HCT116 (cell line): ENCODE results near the gene HMGCS2. TPM values are rescaled to one million over a fixed set of nuclear protein-coding genes. Genes with fewer than 3 reads are reported as not detected.

ENCODE experiments used
- ATAC-seq: fragments of 200-7000 bp; cut with Tn5 transposase; 2 replicates; pipeline ENCODE4 v1.9.1; 2020; ENCODE audit warnings: mild to moderate bottlenecking, moderate library complexity
- BruUV-seq: library from RNA; stranded (reverse); fragments of 400-500 nt; replicated peaks from 2 replicates; lab custom pipeline; 2021; lab: Mats Ljungman, UMichigan
- CTCF ChIA-PET: fragments of 300-600 bp; sonication (Branson Sonifier 250); formaldehyde crosslinking; loops from one replicate; lab custom pipeline; 2021; ENCODE audit warnings: antibody characterized with exemption; lab: Charles Lee
- POLR2A ChIA-PET: fragments of 300-600, 350-600 bp; sonication (Branson Sonifier 250); formaldehyde crosslinking; loops from one replicate; lab custom pipeline; 2021; ENCODE audit warnings: antibody characterized with exemption; lab: Charles Lee
- RAD21 ChIA-PET, 2 experiments: fragments of 300-600 bp; sonication (Branson Sonifier 250); formaldehyde crosslinking; loops; one replicate each; lab custom pipeline; 2023; ENCODE audit warnings: low total read pairs in 2 of 2; ENCODE audit not compliant: uncharacterized antibody in 2 of 2, unreplicated experiment in 2 of 2, low non-redundant PET in 1 of 2; lab: Charles Lee
- DNase-seq: peaks from one replicate; pipeline ENCODE4 v3.0.0-alpha.2; 2010; ENCODE audit warnings: low read depth, low spot score
- H2AFZ ChIP-seq: fragments of 200-600 bp; shearing (Covaris generic), sonication (generic); 2 replicates; pipeline ENCODE4 v1.6.1; 2017; ENCODE audit warnings: low read depth, mixed run types, mixed read lengths, antibody characterized with exemption, low read length; ENCODE audit not compliant: poor library complexity, severe bottlenecking
- H3K27ac ChIP-seq: 2 replicates; pipeline ENCODE4 v1.5.1; 2012; ENCODE audit warnings: low read depth, low read length
- H3K27me3 ChIP-seq: fragments of 200-600 bp; sonication (generic); 2 replicates; pipeline ENCODE4 v1.6.1; 2016; ENCODE audit warnings: mixed run types, low read length, mixed read lengths; ENCODE audit not compliant: insufficient read depth
- H3K36me3 ChIP-seq, 2 experiments: fragments of 200-500 bp in 1 of 2; fragments of 200-600 bp in 1 of 2; sonication (Bioruptor generic) in 1 of 2; sonication (generic) in 1 of 2; 2 replicates each; pipeline versions ENCODE4 v1.5.1 to v1.6.1; 2014 to 2016; ENCODE audit warnings: low read length in 2 of 2, inconsistent platforms in 1 of 2, mixed read lengths in 1 of 2, mixed run types in 1 of 2; ENCODE audit not compliant: insufficient read depth in 2 of 2, control insufficient read depth in 1 of 2
- H3K4me1 ChIP-seq, 2 experiments: fragments of 200-600 bp in 1 of 2; sonication (generic) in 1 of 2; 2 replicates each; pipeline versions ENCODE4 v1.5.1 to v1.6.1; 2012 to 2017; ENCODE audit warnings: low read length in 2 of 2, inconsistent platforms in 1 of 2, mild to moderate bottlenecking in 1 of 2, mixed read lengths in 1 of 2, mixed run types in 1 of 2, moderate library complexity in 1 of 2; ENCODE audit not compliant: insufficient read depth in 2 of 2, control insufficient read depth in 1 of 2
- H3K4me2 ChIP-seq: fragments of 200-600 bp; sonication (generic); 2 replicates; pipeline ENCODE4 v1.6.1; 2017; ENCODE audit warnings: mixed run types, low read length, mixed read lengths
- H3K4me3 ChIP-seq, 2 experiments: fragments of 200-600 bp in 1 of 2; sonication (generic) in 1 of 2; replicated peaks in 1 of 2; 2 replicates each; pipeline ENCODE4 v1.5.1; 2011 to 2016; ENCODE audit warnings: low read length in 2 of 2, control low read depth in 1 of 2, low read depth in 1 of 2, mild to moderate bottlenecking in 1 of 2, mixed read lengths in 1 of 2, mixed run types in 1 of 2
- H3K79me2 ChIP-seq: fragments of 200-600 bp; sonication (generic); 2 replicates; pipeline ENCODE4 v1.6.1; 2017; ENCODE audit warnings: mild to moderate bottlenecking, mixed run types, low read length, moderate library complexity, mixed read lengths; ENCODE audit not compliant: insufficient read depth
- H3K9ac ChIP-seq: fragments of 200-600 bp; sonication (generic); 2 replicates; pipeline ENCODE4 v1.6.1; 2016; ENCODE audit warnings: low read length, mixed read lengths
- H3K9me2 ChIP-seq: fragments of 200-600 bp; sonication (generic), shearing (Covaris generic); 2 replicates; pipeline ENCODE4 v1.6.1; 2017; ENCODE audit warnings: mixed run types, mild to moderate bottlenecking, moderate library complexity; ENCODE audit not compliant: insufficient read depth
- H3K9me3 ChIP-seq, 2 experiments: fragments of 200-500 bp in 1 of 2; fragments of 200-600 bp in 1 of 2; sonication (Bioruptor generic) in 1 of 2; sonication (generic) in 1 of 2; 2 replicates each; pipeline ENCODE4 v1.6.1; 2014 to 2017; ENCODE audit warnings: low read length in 2 of 2, mixed read lengths in 2 of 2, inconsistent platforms in 1 of 2, low read depth in 1 of 2, mild to moderate bottlenecking in 1 of 2, mixed run types in 1 of 2, moderate library complexity in 1 of 2; ENCODE audit not compliant: control insufficient read depth in 1 of 2, insufficient read depth in 1 of 2
- H4K20me1 ChIP-seq: fragments of 200-600 bp; sonication (generic), shearing (Covaris generic); 2 replicates; pipeline ENCODE4 v1.6.1; 2017; ENCODE audit warnings: mixed run types, mild to moderate bottlenecking, moderate library complexity; ENCODE audit not compliant: insufficient read depth
- CTCF ChIP-seq, 3 experiments: fragments of 200-600 bp in 1 of 3; sonication (generic) in 1 of 3; IDR thresholded peaks in 2 of 3; conservative IDR thresholded peaks in 1 of 3; 2 replicates each; pipeline ENCODE4 v1.5.1; 2012 to 2017; ENCODE audit warnings: low read depth in 2 of 3, low read length in 2 of 3, antibody characterized with exemption in 1 of 3, borderline replicate concordance in 1 of 3, control low read depth in 1 of 3, mild to moderate bottlenecking in 1 of 3, mixed read lengths in 1 of 3, mixed run types in 1 of 3, moderate library complexity in 1 of 3; ENCODE audit not compliant: insufficient read depth in 1 of 3
- EZH2 ChIP-seq: fragments of 200-600 bp; sonication (generic); IDR thresholded peaks from 2 replicates; pipeline ENCODE4 v1.6.1; 2017; ENCODE audit warnings: antibody characterized with exemption, mixed run types
- MAX ChIP-seq: IDR thresholded peaks from 2 replicates; pipeline ENCODE4 v1.6.1; 2012
- SP1 ChIP-seq: IDR thresholded peaks from 2 replicates; pipeline ENCODE4 v1.6.1; 2012; ENCODE audit warnings: low read depth
- ZFX ChIP-seq: fragments of 450-650 bp; IDR thresholded peaks from 2 replicates; pipeline ENCODE4 v1.6.1; 2017
- intact Hi-C: fragments of 100-400 bp; cut with micrococcal nuclease; formaldehyde crosslinking; loops from 2 replicates; pipeline ENCODE4 v1.10.0; 2022
- total RNA-seq: library from RNA; stranded (reverse); gene quantifications from one replicate; pipeline ENCODE4 v1.2.1, GENCODE V29; 2021; ENCODE audit not compliant: unreplicated experiment

HMGCS2 gene
- total RNA-seq, 1 experiment from 2014 or later = 0.20 TPM

- H3K79me2 ChIP-seq = no peaks in the 10 kb centered on the region
- no peak for TF ChIP-seq MAX
- TF ChIP-seq, all 23 proteins: peak for 0
- ChIA-PET RAD21 (no interaction called here), CTCF (no interaction called here), POLR2A (no interaction called here)
- no peak overlapping the region for H3K4me3 ChIP-seq
- no peaks in the 10 kb centered on the region; a peak in 1 of 4 replicates for H3K36me3 ChIP-seq
- no peak overlapping the region for H3K9ac ChIP-seq
- H3K9me2 ChIP-seq = no peaks in the 10 kb centered on the region
- H3K4me1 ChIP-seq = no peaks in the 10 kb centered on the region
- DNase-seq = no peak
- H2AFZ ChIP-seq = no peak overlapping the region
- no peaks in the 10 kb centered on the region for H4K20me1 ChIP-seq
- H3K9me3 ChIP-seq = no peaks in the 10 kb centered on the region
- H3K4me2 ChIP-seq = no peak overlapping the region
- intact Hi-C loops = no loop called here
- H3K27me3 ChIP-seq = no peaks in the 10 kb centered on the region
- BruUV-seq = no TSS peak
- no peak for ATAC-seq
- H3K27ac ChIP-seq = no peak overlapping the region
These were observed 20.7 kb downstream of the HMGCS2 start for GRCh38 chr1:119748040-119748439.

- ChIA-PET RAD21 (no interaction called here), POLR2A (no interaction called here)
- Histone ChIP-seq H3K9me3 (no peaks in the 10 kb centered on the region), H2AFZ (no peak overlapping the region), H3K9me2 (no peaks in the 10 kb centered on the region), H3K9ac (no peak overlapping the region), H4K20me1 (no peaks in the 10 kb centered on the region)
- no peak for ATAC-seq
- no peak for TF ChIP-seq EZH2
- TF ChIP-seq CTCF (IDR thresholded peaks at IDR 0.05 in 2 of 3, conservative IDR thresholded peaks at IDR 0.05 in 1 of 3; ENCODE audit: borderline replicate concordance in 1 of 3, insufficient read depth in 1 of 3, low read depth in 2 of 3, low read length in 2 of 3) = no peak
- no peak for TF ChIP-seq ZFX
- no peak for TF ChIP-seq SP1
- TF ChIP-seq, all 23 proteins: peak for 0
- H3K4me2 ChIP-seq = no peak overlapping the region
- BruUV-seq = no TSS peak
- no peaks in the 10 kb centered on the region for H3K27me3 ChIP-seq
- CTCF ChIA-PET = no interaction called here
- no peaks in the 10 kb centered on the region; a peak in 1 of 4 replicates for H3K36me3 ChIP-seq
- no peak overlapping the region for H3K4me3 ChIP-seq
- no peaks in the 10 kb centered on the region for H3K4me1 ChIP-seq
- no peak for DNase-seq
- no peak overlapping the region for H3K27ac ChIP-seq
- no peaks in the 10 kb centered on the region for H3K79me2 ChIP-seq
- intact Hi-C loops = no loop called here
These were observed 21.3 kb downstream of the HMGCS2 start for GRCh38 chr1:119747451-119747850.
